Measurements from ENCODE around the gene CARS2. TPM values are rescaled to one million over a fixed set of nuclear protein-coding genes. Genes with fewer than 3 reads are reported as not detected.

The CARS2 gene
- total and polyA plus RNA-seq, 2 of the 8 experiments (the other 6 are each of a cell fraction or from before 2014, with no cell fraction given) = 47.7 to 55.9 TPM

GRCh38 chr13:110716247-110716515 lies 10.3 kb upstream of the CARS2 start:
- no peak for FAIRE-seq
- Histone ChIP-seq H3K79me1 (ENCODE audit: low read depth, low read length) (peaks cover 9% of the 10 kb centered on the region), H3K36me3 (ENCODE audit: control insufficient read depth in 2 of 4, insufficient read depth in 4 of 4, low read length in 3 of 4) (peaks cover 8 to 19% (median 11%) of the 10 kb centered on the region in 4 experiments; a peak in 7 of 8 replicates), H3K23me2 (ENCODE audit: low read depth, low read length) (peaks cover 15% of the 10 kb centered on the region), H3K56ac (replicated peaks; ENCODE audit: insufficient read length, low read depth, low read length) (no peak overlapping the region), H2BK5ac (ENCODE audit: low read depth, low read length) (peak overlapping the region; percentile 60; the same call in 1 of the 2 replicates), H3K23ac (ENCODE audit: insufficient read length) (no peak overlapping the region), H2AK5ac (ENCODE audit: low read depth, low read length) (no peak overlapping the region), H3K4me3 (ENCODE audit: extremely low read depth in 1 of 4, insufficient read depth in 2 of 4, low read depth in 3 of 4, low read length in 4 of 4) (peak overlapping the region; percentile 71 to 98 (median 90)), H3K4ac (replicated peaks; ENCODE audit: insufficient read length, low read depth, low read length) (no peak overlapping the region), H4K5ac (ENCODE audit: insufficient read length, low read depth, low read length) (no peak overlapping the region), H3K4me2 (ENCODE audit: insufficient read depth in 1 of 2, low read depth in 2 of 2, low read length in 2 of 2) (peak overlapping the region; percentile 76 to 81), H2BK15ac (ENCODE audit: low read length) (no peak overlapping the region), H4K91ac (replicated peaks; ENCODE audit: insufficient read length, low read length) (no peak overlapping the region), H2AFZ (ENCODE audit: low read length) (no peak overlapping the region), H3K18ac (ENCODE audit: extremely low read depth, low read length) (no peak overlapping the region), H4K8ac (ENCODE audit: extremely low read depth, insufficient read depth, low read length) (no peak overlapping the region), H3K4me1 (replicated peaks in 1 of 4; ENCODE audit: control insufficient read depth in 3 of 4, insufficient read depth in 4 of 4, low read length in 3 of 4) (peaks cover 0 to 2% (median 1%) of the 10 kb centered on the region in 4 experiments; a peak in 2 of 7 replicates), H3K9me3 (ENCODE audit: insufficient read depth in 2 of 2, low read depth in 1 of 2, low read length in 1 of 2) (no peaks in the 10 kb centered on the region), H2BK20ac (ENCODE audit: low read length) (no peak overlapping the region), H3K14ac (ENCODE audit: insufficient read length) (no peak overlapping the region), H2BK120ac (replicated peaks; ENCODE audit: low read depth, low read length) (no peak overlapping the region), H3K9ac (replicated peaks in 1 of 4; ENCODE audit: extremely low read depth in 1 of 4, low read depth in 3 of 4, low read length in 3 of 4) (peak overlapping the region in 3 of 4 experiments; percentile 51 to 74 (median 66); a peak in 5 of 7 replicates), H2BK12ac (ENCODE audit: low read depth, low read length) (peak overlapping the region; percentile 9; the same call in 1 of the 2 replicates), H3K79me2 (ENCODE audit: control insufficient read depth in 1 of 2, insufficient read depth in 2 of 2, low read length in 2 of 2) (peaks cover 27 to 63% of the 10 kb centered on the region in 2 experiments), H3K27me3 (replicated peaks in 1 of 4; ENCODE audit: control insufficient read depth in 3 of 4, extremely low read depth in 1 of 4, insufficient read depth in 3 of 4, low read length in 3 of 4) (no peaks in the 10 kb centered on the region), H4K20me1 (replicated peaks in 1 of 2; ENCODE audit: control insufficient read depth in 1 of 2, insufficient read depth in 2 of 2, low read length in 2 of 2) (peaks cover 18 to 21% of the 10 kb centered on the region in 2 experiments), H3K27ac (ENCODE audit: low read depth, low read length) (peak overlapping the region; percentile 24)
- DNase-seq (ENCODE audit: low read depth in 1 of 2, low spot score in 2 of 2) = no peak
- ChIA-PET CTCF (ENCODE audit: partially characterized antibody) (interaction anchor here (0.8 to 2.6 kb wide), 7 partner anchors 15 to 98 kb away, joined by 3 to 10 read pairs (median 4); no protein-coding TSS in a partner anchor), POLR2A (ENCODE audit: partially characterized antibody) (interaction anchor here (1.1 to 2.9 kb wide), 4 partner anchors 9 to 199 kb away, joined by 3 to 28 read pairs (median 5); partner anchors contain the start of gene ANKRD10)
- 3% methylated on average over 12 of the region's 12 CpGs; no CpG with 5 or more reads in 1 of the 2 experiments for whole genome bisulfite sequencing, 2 experiments (ENCODE audit: extremely low coverage in 1 of 2, insufficient coverage in 1 of 2, insufficient read length in 1 of 2, insufficient replicate concordance in 2 of 2, low coverage in 1 of 2, low lambda C conversion rate in 2 of 2, missing lambda C conversion rate in 1 of 2)
- TF ChIP-seq MAX (IDR thresholded peaks at IDR 0.05) = no peak
- no peak for TF ChIP-seq NRF1 (IDR thresholded peaks at IDR 0.05; ENCODE audit: low read depth, low read length)
- no peak for TF ChIP-seq TCF12 (IDR thresholded peaks at IDR 0.05; ENCODE audit: low read depth, low read length)
- TF ChIP-seq TBP (IDR thresholded peaks at IDR 0.05; ENCODE audit: low read depth, low read length) = no peak
- 0 out of 4 replicates have a peak, but pooled peaks of 1 of the 2 experiments have one; percentile 75 for TF ChIP-seq SIN3A (conservative IDR thresholded peaks at IDR 0.05 in 1 of 2, IDR thresholded peaks at IDR 0.05 in 1 of 2; ENCODE audit: low read depth in 1 of 2, low read length in 2 of 2)
- TF ChIP-seq BACH1 (IDR thresholded peaks at IDR 0.05; ENCODE audit: low read length) = no peak

Data from H1 (cell line).